Esophagus mucosa (tissue), 1 donor: ENCODE results near the gene DNAH10. TPM values are rescaled to one million over a fixed set of nuclear protein-coding genes. Genes with fewer than 3 reads are reported as not detected.

Experiments
- ATAC-seq: fragments of 200-7000 bp; cut with Tn5 transposase; one replicate; pipeline ENCODE4 v1.9.1; 2020
- total RNA-seq: library from RNA; stranded (reverse); gene quantifications from one replicate; pipeline ENCODE4 v1.2.4, GENCODE V29; 2023
- donor health status: DM: yes; HTN: yes; CAD: no.

Gene DNAH10
- total RNA-seq, 1 donor from 2014 or later, result 0.12 TPM

- ATAC-seq, result no peak
Measured at GRCh38 chr12:123950476-123951349, 188.6 kb downstream of the DNAH10 start.

GRCh38 chr12:123951467-123951866, 189.4 kb downstream of the DNAH10 start:
- no peak for ATAC-seq

- ATAC-seq, result no peak
Measured at GRCh38 chr12:123952037-123952436, 189.9 kb downstream of the DNAH10 start.

- ATAC-seq, result no peak
Measured at GRCh38 chr12:123954647-123955350, 192.7 kb downstream of the DNAH10 start.

- no peak for ATAC-seq
Measured at GRCh38 chr12:123956249-123956648, 194.1 kb downstream of the DNAH10 start.

GRCh38 chr12:123957196-123957595, 195.1 kb downstream of the DNAH10 start:
- ATAC-seq, result no peak

- ATAC-seq, result no peak
Measured at GRCh38 chr12:123958462-123958861, 196.4 kb downstream of the DNAH10 start.

GRCh38 chr12:123958876-123959275, 196.8 kb downstream of the DNAH10 start:
- ATAC-seq, result no peak

- no peak for ATAC-seq
Measured at GRCh38 chr12:123960029-123960735, 198.1 kb downstream of the DNAH10 start.

GRCh38 chr12:123960856-123961255, 198.8 kb downstream of the DNAH10 start:
- no peak for ATAC-seq

GRCh38 chr12:123961585-123962345, 199.7 kb downstream of the DNAH10 start:
- no peak for ATAC-seq

GRCh38 chr12:123962513-123962912, 200.4 kb downstream of the DNAH10 start:
- no peak for ATAC-seq

- ATAC-seq, result no peak
Measured at GRCh38 chr12:123963821-123964220, 201.7 kb downstream of the DNAH10 start.

- no peak for ATAC-seq
Measured at GRCh38 chr12:123965382-123965781, 203.3 kb downstream of the DNAH10 start.

GRCh38 chr12:123966596-123966995, 204.5 kb downstream of the DNAH10 start:
- ATAC-seq, result no peak

- ATAC-seq, result no peak
Measured at GRCh38 chr12:123967121-123967586, 205.1 kb downstream of the DNAH10 start.

- ATAC-seq, result no peak
Measured at GRCh38 chr12:123971449-123971769, 209.3 kb downstream of the DNAH10 start.

- peak; percentile 29 for ATAC-seq
Measured at GRCh38 chr12:123971770-123972456, 209.8 kb downstream of the DNAH10 start.

- peak; percentile 94 for ATAC-seq
Measured at GRCh38 chr12:123972457-123973401, 210.6 kb downstream of the DNAH10 start, which contains the start of the genes CCDC92 and ZNF664. CCDC92 (minus strand) TSS chr12:123972831; CDS start chr12:123944305, 28,526 bp downstream. ZNF664 (plus strand) TSS chr12:123973215; CDS start chr12:124012145, 38,930 bp downstream.
